Fibroblast of skin of left biceps (primary cell): Measurements from ENCODE around the gene C1orf87.
A peak's percentile ranks its signal among the peaks of the same experiment; 100 is the strongest.

ENCODE experiments used
- DNase-seq, 2 experiments: peaks; one replicate each; pipeline ENCODE4 v3.0.0-alpha.2; 2013; ENCODE audit warnings: low read depth in 2 of 2

Gene C1orf87

GRCh38 chr1:60073605-60074278 lies at the start of gene C1orf87:
C1orf87 (minus strand) TSS chr1:60073770; CDS start chr1:60072643, 1,127 bp downstream.
- no peak for DNase-seq

GRCh38 chr1:60118085-60118484 lies 44.5 kb upstream of the C1orf87 start:
- DNase-seq: peak; percentile 34 to 46

- DNase-seq: no peak
Measured at GRCh38 chr1:60114745-60115318, 41.3 kb upstream of the C1orf87 start.

- DNase-seq: no peak
Measured at GRCh38 chr1:60113596-60113995, 40.0 kb upstream of the C1orf87 start.

- no peak for DNase-seq
Measured at GRCh38 chr1:60113028-60113427, 39.5 kb upstream of the C1orf87 start.

GRCh38 chr1:60111716-60112115 lies 38.1 kb upstream of the C1orf87 start:
- no peak for DNase-seq

- no peak for DNase-seq
Measured at GRCh38 chr1:60111118-60111517, 37.5 kb upstream of the C1orf87 start.

GRCh38 chr1:60108196-60108595 lies 34.6 kb upstream of the C1orf87 start:
- DNase-seq: no peak

GRCh38 chr1:60103186-60103585 lies 29.6 kb upstream of the C1orf87 start:
- DNase-seq: no peak

- no peak for DNase-seq
Measured at GRCh38 chr1:60102267-60103061, 28.9 kb upstream of the C1orf87 start.

- no peak for DNase-seq
Measured at GRCh38 chr1:60101516-60101915, 27.9 kb upstream of the C1orf87 start.

GRCh38 chr1:60091195-60091715 lies 17.7 kb upstream of the C1orf87 start:
- DNase-seq: no peak

GRCh38 chr1:60090655-60091054 lies 17.1 kb upstream of the C1orf87 start:
- no peak for DNase-seq

GRCh38 chr1:60088620-60089155 lies 15.1 kb upstream of the C1orf87 start:
- no peak for DNase-seq

- DNase-seq: no peak
Measured at GRCh38 chr1:60087681-60088080, 14.1 kb upstream of the C1orf87 start.

- DNase-seq: peak; percentile 28 to 30
Measured at GRCh38 chr1:60078182-60078581, 4.6 kb upstream of the C1orf87 start.

- DNase-seq: no peak
Measured at GRCh38 chr1:60071296-60071695, 2.3 kb downstream of the C1orf87 start.

GRCh38 chr1:60069691-60070090 lies 3.9 kb downstream of the C1orf87 start:
- DNase-seq: no peak

- DNase-seq: peak; percentile 77 to 81
Measured at GRCh38 chr1:60068393-60069045, 5.1 kb downstream of the C1orf87 start.

- DNase-seq: peak; percentile 44 to 47
Measured at GRCh38 chr1:60066001-60066400, 7.6 kb downstream of the C1orf87 start.

- DNase-seq: no peak
Measured at GRCh38 chr1:60065199-60065598, 8.4 kb downstream of the C1orf87 start.

- no peak for DNase-seq
Measured at GRCh38 chr1:60063561-60063960, 10.0 kb downstream of the C1orf87 start.
